GM10847 (cell line): ENCODE results near the gene DIP2B.

Experiments
- POLR2A ChIP-seq: IDR thresholded peaks from 2 replicates; pipeline ENCODE4 v1.6.1; 2011; ENCODE audit not compliant: insufficient read length; ENCODE audit errors: extremely low read depth

The DIP2B gene

DNA sequence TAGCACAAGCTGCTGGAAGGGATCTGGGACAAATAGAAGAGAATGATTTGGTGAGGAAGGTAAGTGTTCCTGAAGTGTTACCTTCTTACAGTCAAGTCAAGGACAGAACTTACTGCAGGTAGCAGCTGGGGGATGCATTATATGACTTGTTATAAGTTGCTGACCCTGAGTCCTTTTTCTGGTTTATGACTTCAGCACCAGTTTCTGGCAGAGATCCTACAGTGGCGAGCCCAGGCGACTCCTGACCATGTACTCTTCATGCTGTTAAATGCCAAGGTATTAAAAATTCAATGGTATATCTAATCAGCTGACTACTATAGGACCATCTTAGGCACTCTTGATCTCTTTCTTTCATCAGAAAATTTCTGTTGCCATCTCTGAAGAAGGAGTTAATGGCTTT is 214.0 kb downstream of the DIP2B start:
- TF ChIP-seq POLR2A = no peak

- TF ChIP-seq POLR2A = no peak
Observed at GRCh38 chr12:50720085-50720484, 215.3 kb downstream of the DIP2B start.

GRCh38 chr12:50720501-50720900 is 215.7 kb downstream of the DIP2B start:
- no peak for TF ChIP-seq POLR2A

DNA sequence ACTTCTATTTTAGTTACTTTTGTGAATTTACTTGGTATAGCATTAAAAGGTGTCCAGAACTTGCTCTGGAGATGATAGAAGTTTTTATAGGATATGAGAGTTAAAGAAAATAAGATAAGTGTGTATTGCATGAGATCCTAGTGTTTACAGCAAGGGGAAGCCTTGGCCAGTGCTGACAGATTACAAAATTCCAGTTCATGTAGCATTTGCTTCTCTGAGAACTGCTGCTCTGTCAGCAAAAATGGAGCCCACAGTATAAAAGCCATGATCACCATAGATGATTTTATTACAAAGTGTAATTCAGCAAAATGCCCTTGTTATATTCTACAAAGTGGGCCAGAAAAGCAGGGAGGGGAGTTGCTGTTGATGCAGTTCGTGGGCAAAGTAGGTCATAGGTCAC is 219.1 kb downstream of the DIP2B start:
- no peak for TF ChIP-seq POLR2A

DNA sequence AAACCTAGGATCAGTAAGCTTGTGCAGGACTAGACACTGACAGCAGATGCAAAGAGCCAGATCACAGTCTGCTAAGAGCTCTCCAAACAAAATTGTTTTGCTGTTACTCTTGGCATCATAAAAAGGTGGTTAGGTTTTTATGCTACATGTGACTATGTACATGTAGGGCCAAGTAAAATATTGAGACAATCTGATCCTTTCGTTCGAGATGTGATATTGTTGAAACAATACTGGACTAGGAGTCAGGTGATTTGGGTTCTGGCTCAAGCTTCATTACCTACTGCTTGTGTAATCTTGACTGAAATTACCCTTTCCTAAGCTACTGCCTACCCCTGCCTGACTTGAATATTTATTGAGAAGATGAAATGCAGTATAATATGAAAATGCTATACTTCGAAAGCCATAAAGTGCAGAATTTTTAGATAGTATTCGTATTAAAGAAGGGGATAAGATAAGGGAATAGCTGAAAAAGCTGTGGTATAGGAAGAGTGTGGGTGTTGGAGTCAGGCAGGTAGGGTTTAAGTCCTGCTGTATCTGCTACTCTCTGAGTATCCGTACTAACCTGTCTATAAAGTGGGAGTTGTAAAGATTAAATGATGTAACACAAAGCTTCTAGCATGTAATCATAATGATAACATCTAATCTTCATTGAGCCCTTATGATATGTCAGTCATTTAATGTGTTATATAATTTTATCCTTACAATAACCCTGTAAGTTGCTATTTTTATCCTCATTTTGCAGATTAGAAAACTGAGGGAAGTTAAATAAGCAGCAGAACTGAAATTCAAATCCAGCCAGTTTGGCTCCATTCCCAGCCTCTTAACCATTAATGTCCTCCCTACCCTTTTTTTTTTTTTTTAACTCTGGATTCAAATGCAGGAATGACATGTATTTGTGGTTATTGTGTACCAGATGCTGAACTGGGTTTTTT is 220.5 kb downstream of the DIP2B start:
- no peak for TF ChIP-seq POLR2A

GRCh38 chr12:50727466-50727865 is 222.7 kb downstream of the DIP2B start:
- TF ChIP-seq POLR2A = no peak

DNA sequence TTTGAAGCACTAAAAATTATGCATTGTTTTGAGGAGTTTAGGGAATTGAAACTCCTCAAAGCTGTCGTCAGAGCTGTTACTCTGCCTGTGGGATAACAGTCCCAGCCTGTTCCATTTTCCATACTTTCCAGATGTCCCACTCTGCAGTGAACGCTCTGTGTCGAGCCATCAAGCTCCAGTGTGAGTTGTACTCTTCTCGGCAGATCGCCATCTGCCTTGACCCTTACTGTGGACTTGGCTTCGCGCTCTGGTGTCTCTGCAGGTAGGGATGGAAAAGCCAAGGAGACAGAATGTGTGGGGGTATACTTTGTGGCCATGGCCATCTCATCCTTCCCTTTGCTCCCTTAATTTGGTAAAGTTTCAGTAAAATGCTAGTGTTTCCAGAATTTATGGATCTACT is 223.6 kb downstream of the DIP2B start:
- TF ChIP-seq POLR2A = no peak

DNA sequence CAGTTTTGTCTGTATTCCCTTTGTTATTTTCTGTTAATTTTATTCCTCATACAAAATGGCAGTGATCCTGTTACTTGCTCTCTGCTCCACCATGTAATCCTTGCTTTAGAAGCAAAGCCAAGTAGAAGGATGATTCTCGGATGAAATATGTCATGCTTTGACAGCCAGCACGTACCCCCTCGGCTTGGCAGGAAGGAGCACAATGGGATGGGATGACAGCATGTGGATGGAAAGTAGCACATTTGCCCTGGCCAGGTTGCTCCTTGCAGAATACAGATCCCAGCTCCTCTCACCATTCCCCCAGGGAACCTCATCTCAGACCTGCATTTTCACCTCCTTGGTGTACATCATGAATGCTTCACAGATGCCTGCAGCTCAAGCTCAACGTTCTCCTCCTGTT is 224.1 kb downstream of the DIP2B start:
- TF ChIP-seq POLR2A = no peak

- TF ChIP-seq POLR2A = no peak
Observed at GRCh38 chr12:50732591-50732990, 227.8 kb downstream of the DIP2B start.

- no peak for TF ChIP-seq POLR2A
Observed at GRCh38 chr12:50733706-50734105, 228.9 kb downstream of the DIP2B start.

- no peak for TF ChIP-seq POLR2A
Observed at GRCh38 chr12:50734409-50735263, 229.9 kb downstream of the DIP2B start.

- no peak for TF ChIP-seq POLR2A
Observed at GRCh38 chr12:50739611-50740010, 234.8 kb downstream of the DIP2B start.

GRCh38 chr12:50740307-50740706 is 235.5 kb downstream of the DIP2B start:
- TF ChIP-seq POLR2A = no peak

DNA sequence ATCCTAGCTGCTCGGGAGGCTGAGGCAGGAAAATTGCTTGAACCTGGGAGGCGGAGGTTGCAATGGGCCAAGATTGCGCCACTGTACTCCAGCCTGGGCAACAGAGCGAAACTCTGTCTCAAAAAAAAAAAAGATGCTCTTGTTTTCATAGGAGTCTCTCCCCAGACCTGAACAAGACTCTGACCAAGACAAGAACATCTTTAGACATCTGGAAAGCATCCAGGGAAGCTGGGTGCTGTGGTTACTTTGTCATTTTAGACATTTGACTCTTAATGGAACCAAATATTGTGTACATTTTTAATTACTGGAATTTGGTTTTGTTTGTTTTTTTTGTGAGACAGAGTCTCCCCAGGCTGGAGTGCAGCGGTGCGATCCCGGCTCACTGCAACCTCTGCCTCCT is 238.0 kb downstream of the DIP2B start:
- no peak for TF ChIP-seq POLR2A

- TF ChIP-seq POLR2A = no peak
Observed at GRCh38 chr12:50745861-50746260, 241.1 kb downstream of the DIP2B start.

- TF ChIP-seq POLR2A = no peak
Observed at GRCh38 chr12:50746431-50746830, 241.6 kb downstream of the DIP2B start.
